ENCODE results near the gene CTBP2.

DNA sequence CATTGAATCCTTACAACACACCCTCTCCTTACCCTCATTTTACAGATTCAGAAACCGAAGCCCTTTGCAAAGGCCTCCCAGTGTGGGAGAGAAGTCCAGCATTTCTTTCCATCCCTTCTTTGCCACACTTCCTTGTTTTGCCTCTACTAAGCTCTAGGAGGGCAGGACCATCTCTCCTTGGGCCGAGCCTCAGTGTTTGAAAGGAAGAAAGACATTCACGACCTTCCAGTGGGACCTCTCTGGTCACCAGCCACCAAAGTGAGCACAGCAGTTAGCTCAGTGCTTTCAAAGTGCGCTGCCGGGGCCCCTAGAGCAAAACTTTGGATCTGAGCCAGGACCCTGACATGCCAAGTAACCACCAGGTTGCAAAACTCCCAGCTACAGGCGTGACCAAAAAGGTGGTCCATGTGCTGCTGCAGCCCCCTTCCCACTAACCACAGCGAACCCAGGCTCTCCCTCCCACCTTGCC, 12.4 kb downstream of the CTBP2 start:
- TF ChIP-seq SIX5 (IDR thresholded peaks at IDR 0.05; ENCODE audit: low read depth, low read length, severe bottlenecking) (no peak), CREM (IDR thresholded peaks at IDR 0.05; ENCODE audit: low read depth) (no peak), POLR2A (IDR thresholded peaks at IDR 0.05; ENCODE audit: low read depth, low read length) (no peak), RELA (IDR thresholded peaks at IDR 0.05; ENCODE audit: borderline replicate concordance, partially characterized antibody) (no peak), YY1 (IDR thresholded peaks at IDR 0.05; ENCODE audit: low read depth, low read length) (no peak), ESRRA (IDR thresholded peaks at IDR 0.05; ENCODE audit: low read length) (no peak), ZNF24 (IDR thresholded peaks at IDR 0.05) (no peak), JUNB (IDR thresholded peaks at IDR 0.05) (no peak)
- TF ChIP-seq, protein P1, sequence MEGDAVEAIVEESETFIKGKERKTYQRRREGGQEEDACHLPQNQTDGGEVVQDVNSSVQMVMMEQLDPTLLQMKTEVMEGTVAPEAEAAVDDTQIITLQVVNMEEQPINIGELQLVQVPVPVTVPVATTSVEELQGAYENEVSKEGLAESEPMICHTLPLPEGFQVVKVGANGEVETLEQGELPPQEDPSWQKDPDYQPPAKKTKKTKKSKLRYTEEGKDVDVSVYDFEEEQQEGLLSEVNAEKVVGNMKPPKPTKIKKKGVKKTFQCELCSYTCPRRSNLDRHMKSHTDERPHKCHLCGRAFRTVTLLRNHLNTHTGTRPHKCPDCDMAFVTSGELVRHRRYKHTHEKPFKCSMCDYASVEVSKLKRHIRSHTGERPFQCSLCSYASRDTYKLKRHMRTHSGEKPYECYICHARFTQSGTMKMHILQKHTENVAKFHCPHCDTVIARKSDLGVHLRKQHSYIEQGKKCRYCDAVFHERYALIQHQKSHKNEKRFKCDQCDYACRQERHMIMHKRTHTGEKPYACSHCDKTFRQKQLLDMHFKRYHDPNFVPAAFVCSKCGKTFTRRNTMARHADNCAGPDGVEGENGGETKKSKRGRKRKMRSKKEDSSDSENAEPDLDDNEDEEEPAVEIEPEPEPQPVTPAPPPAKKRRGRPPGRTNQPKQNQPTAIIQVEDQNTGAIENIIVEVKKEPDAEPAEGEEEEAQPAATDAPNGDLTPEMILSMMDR (IDR thresholded peaks at IDR 0.05 in 2 of 3, conservative IDR thresholded peaks at IDR 0.05 in 1 of 3; ENCODE audit: control insufficient read depth in 2 of 3, extremely low read depth in 1 of 3, insufficient read depth in 1 of 3, low read depth in 3 of 3, low read length in 3 of 3), result no peak

All from GM12878 (cell line).